DLD1 (cell line): ENCODE data around the gene RBMS3.
"Not testable (repeated sequence)": the region's sequence is repeated elsewhere in the genome, so short reads cannot be mapped to it uniquely, and the experiment has no call there.

Experiments
- in situ Hi-C: cut with HindIII; loops from 2 replicates; pipeline ENCODE4 v1.10.0; 2017; ENCODE audit warnings: low sequenced_read_pairs

The RBMS3 gene

DNA sequence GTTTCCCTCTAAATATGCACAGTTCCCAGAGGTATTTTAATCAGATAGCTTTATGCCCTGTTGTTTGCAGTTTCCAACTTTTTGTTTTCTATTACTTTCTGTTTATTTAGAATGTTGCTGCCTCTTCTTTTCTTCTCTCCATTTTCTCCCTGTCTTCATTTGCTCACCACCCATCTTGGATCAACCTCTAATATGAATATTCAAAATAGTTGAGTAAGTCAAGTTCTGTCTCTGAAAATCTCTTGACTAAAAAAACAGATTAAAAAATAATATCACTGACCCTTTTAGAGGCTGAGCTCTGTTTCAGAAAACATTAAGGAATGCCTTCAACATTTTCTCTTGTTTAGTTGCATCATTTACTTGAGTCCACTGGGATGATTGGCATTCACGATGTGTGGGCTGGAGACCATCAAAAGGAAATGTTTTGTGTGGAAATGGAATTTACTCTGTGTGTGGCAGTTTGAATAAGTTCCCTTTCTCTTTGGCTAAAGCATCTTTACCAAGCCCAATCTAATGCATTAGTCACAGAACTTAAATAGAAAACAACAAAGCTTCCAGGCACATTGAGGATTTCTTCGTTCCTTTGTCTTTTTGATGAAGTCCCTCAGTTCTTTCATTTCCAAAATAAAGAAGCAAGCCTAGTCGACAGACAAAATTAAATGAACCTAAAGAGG, 691.6 kb downstream of the RBMS3 start:
- in situ Hi-C loops, result no loop called here

DNA sequence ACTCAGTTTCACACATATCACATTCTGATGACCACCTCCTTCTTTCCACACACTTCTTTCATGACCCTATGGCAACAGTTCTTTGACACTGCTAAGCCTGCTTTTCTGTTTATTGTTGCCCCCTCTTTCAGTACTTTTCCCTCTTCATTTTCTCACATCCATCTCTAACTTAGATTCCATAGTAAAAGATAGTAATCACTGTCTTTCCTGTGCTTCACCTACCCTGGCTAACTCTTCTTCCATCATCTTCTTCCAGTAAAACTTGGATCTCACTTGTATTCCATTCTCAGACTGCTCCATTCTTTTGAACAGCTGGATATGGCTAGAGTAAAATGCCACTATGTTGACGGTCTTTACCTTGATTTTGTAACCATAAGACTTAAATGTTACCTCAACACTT, 692.9 kb downstream of the RBMS3 start:
- in situ Hi-C loops, result no loop called here

DNA sequence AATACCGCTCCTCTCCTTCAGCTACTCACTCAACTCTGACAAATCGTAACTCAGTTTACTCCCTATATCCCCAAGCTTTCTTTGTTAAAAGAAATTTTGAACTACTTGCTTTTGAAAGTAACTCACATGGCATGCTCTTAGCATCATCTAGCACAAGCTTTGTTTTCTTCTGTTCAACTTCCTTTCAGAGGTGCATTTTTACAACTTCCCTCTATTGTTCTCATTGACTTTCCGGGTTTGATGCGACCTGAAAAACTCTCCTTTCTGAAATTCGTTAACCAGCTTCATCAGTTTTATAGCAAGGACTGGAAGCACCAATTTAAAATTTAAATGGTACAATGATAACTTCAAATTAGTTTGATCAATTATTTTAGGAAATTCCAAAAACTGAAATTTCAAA, 696.0 kb downstream of the RBMS3 start:
- in situ Hi-C loops, result no loop called here

DNA sequence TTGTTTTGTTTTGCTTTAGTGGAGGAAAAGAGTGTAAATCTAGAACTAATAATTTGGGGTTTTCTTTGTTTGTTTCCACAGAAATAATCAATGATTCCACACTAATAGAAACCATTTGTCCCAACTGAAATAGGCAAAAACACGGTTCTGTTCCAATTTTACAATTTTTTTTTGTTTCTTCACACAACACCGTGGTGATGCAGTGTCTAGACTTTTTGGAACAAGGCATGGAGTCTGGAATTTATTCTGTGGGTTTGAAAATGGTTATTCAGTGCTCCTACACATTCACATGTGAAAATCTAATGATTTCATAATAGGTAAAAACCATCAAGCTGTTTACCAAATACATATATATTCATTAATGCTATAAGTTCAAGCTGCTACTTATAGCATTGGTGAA, 696.5 kb downstream of the RBMS3 start:
- in situ Hi-C loops, result no loop called here

DNA sequence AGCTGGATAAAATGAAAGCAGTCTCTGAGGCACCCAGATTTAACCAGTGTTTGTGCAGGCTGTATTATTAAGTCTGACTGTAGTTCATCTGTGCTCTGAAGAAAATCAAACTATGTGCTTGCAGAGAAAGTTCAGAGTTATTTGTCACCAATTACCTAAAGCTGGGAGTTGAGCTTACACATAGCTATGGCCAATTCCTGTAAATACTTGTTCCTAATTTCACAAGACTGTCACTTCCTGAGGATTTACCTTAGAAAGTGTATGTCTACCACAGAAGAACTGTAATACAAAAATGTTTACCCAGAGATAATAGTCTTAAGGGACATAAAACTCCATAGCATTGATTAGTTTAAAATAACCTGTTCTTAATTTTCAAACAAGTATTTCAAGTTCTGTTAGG, 697.2 kb downstream of the RBMS3 start:
- in situ Hi-C loops, result no loop called here

DNA sequence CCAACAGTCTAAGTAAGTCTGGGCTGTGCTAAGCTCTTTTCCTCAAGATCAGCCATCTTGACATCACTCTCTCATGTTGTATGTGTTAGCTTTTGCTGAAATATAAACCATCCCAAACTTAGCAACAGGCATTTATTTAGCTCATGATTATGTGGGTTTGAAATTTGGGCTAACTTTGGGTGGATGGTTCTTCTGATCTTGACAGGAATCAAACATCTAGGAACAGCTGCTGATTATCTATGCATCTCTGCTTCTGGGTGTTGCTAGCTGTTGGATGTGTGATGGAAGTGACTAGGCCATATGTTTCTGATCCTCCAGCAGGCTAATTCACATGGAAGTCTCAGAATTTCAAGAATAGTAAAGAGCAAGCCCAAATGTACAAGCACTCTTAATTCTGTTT, 710.3 kb downstream of the RBMS3 start:
- in situ Hi-C loops, result no loop called here

DNA sequence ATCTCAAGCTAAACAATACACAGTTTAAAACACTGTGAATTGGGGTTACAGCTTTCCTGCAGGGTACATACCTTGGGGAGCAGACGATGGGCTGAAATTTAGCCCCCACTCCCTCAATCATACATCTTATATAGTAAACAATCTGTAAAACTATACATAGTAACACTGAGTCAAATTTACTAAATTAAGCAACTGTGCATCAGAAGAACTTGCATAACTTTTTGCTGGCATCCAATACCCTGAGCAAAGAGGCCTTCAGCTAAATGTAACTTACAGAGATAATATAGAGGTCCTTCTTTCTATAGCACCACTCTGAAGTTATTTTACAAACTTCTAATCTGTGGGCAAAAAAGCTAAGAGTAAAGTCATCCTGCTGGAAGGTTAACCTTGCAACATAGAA, 721.9 kb downstream of the RBMS3 start:
- in situ Hi-C loops, result no loop called here

DNA sequence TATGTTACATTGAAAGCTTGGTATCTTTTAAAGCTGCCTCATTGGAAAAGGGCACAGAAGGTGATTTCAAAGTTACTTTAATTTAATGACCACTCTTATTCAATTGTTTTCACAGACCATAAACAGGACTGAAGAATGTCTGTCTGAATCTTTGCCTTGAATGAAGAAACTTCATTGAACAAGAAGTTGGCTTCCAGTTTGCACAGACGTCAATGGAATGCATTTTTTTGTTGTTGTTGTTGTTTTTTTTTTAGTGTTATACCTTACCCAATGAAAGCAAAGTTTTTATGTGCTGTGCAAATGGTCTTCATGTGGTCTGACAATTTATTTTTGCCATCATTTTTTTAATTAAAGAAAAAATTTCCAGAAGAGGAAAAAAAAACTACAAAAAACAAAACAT, 722.9 kb downstream of the RBMS3 start:
- in situ Hi-C loops, result no loop called here

DNA sequence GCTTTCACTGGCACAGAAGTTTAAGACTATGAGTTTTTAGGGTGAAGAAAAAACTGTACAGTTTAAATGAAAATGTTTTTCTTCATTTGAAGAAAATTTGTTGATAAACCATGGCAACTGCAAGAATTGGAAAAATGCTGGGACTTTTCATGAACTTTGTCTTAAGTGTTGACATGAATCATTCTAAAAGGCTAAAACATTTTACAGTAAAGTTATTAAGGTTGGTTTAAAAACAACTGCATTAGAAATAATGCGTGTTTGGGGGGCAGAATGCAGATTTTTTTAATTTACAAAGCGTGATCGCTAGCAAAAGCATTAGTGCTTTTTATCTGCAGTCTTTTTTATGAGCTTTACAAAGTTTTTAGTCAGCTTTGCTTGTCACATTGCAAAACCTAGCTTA, 723.6 kb downstream of the RBMS3 start:
- in situ Hi-C loops, result no loop called here

DNA sequence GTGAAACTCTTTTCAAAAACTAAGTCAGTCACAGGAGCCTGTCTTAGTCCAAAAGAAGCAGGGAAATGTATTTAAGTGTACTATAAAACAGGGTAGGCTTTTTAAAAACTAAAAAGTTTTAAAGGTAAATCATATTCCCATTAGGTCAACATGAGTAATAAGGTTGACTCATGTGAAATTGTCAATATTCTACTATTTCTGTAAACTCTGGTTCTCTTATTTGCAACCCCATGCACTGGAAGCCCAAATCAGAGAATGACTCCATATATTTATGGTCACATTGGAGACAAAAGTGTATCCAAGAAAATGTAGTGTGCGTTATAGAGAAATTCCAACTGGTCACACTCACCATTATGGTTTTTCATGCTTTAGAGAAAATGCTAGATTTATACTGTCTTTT, 725.2 kb downstream of the RBMS3 start:
- in situ Hi-C loops, result no loop called here

DNA sequence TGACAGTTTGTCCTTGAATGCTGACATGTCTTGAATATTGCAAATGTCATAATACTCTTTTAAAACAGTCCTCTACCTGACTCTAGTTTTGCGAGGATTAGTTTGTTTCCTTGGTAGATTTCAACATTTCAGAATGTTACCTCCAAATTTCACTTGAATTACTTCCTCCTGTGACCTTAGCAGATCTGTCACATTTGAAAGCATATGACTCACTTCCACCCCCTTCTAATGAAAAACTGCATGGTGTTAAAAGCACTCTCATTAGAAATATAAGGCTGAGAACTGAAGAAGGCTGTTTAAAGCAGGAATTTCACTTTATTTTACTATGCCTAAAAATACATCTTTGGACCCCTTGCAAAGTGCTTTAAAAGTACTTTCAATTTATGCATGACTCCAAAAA, 726.8 kb downstream of the RBMS3 start:
- in situ Hi-C loops, result no loop called here

DNA sequence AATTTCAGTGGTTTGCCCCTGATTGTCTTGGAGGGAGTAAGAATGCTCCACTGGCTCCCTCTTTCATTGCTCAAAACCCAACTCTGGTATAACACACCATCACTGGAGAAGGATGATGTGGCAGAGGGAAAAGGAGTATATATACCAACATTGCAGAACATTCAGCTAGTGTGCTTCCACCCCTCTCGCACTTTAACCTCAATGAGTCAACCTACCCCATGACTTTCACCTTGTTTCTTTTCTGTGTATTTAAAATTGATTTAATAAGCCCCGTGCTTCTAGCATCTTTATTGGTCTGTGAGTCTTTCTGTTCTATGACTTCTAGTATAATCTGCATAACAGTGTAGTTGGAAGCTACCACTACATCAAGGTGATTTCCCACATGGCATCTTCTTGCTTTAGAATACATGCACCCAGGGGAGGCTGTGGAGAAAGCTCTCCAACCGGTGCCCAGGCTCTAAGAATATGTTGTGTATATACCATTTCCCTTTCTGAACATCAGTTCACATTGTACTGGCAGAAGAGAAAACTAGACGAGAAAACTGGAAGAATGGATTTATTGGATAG, 730.4 kb downstream of the RBMS3 start:
- in situ Hi-C loops, result no loop called here

DNA sequence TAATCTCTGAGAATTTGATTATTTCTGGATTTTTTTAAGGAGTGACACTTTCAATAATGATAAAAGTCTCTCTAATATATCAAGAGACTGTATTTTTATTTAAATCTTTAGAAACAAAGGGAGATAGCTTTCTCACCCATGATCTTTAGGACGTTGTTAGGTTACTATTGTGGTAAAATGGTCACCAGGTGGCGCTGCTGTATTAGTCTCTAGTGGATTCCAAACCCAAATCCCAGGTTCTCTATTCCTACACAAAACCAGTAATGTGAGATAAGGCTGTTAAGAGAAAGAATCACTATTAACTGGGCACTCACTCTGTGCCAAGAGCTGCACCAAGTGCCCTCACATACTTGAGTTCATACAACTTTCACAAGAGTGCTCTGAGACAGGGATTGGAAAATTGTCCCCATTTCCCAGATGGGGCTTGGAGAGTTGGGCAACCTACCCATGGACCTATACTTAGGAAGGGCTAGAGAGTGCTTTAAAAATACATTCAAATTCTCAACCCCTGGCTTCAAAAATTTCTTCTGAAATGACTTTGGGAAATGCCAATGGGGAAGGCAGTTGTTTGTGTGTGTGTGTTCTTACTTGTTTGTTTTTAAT, 732.2 kb downstream of the RBMS3 start:
- in situ Hi-C loops, result no loop called here

DNA sequence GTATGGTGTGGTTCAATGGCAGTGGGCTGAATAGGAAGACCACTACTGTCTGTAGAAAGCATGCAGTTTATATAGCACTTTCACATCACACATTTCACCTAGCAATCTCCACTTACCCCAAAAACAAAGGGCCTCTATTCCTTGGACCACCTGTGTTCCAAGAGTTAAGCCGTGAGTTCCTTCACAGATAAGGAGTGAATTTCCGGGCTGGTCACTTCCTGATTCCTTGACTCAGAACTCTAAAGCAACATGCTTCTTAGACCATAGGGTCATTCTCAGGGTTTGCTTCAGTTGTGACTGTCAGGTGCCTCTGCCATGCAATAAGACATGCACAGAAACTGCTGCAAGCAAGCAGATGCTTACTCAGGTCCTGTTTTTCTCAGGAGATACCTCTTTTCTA, 737.0 kb downstream of the RBMS3 start:
- in situ Hi-C loops, result no loop called here

DNA sequence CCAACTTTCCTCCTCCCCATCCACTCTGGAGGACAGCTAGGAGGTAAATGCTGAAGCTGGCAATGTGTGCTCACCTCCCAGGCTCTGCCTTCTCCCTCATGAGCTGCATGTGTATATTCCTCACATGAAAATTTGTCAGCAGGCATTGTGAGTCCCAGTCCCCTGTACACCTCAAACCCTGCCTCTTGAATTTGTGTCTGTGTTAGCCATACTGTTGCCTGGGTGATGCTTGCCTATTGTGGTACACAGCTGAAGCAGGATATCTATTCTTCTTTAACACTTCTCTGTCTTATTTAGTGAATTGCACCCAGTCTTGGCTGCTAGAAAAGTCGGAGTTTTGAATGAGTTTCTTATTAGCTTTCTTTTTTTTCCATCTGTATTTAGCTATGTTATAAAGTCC, 739.5 kb downstream of the RBMS3 start:
- in situ Hi-C loops, result no loop called here

DNA sequence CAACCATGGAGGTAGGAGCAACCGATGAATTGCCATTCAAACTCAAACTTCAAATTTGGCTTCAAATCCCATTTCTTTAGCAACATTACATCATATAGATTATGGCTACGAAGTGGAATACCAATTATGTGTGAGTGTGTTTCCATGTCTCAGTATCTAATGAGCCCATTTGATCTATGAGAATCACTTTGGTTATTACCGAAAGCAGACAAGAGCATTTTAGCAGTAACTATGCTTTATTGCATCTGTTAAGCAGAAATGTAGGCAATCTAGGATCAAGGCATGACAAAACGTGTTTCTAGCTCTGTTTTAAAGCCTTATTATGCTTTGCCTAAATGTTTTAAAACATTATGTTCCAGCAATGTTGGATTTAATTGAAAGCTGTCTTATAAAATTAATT, 743.6 kb downstream of the RBMS3 start:
- in situ Hi-C loops, result no loop called here

DNA sequence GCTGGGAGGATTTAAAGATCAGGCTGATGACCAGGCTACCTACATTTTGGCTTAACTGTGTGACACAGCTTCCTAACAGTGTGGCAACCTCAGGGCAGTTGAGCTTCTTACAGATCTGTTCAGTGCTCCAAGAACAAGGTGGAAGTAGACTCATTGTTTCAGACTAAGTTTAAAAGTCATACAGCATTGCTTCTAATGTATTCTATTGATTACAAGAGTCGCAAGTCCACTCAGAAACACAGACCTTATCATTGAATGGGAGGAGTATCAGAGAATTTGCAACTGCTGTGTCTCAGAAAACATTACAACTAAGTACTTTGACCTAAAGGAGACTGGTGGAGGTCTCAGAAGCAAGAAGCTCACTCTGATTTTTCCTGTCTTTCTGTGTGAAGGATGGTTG, 746.0 kb downstream of the RBMS3 start:
- in situ Hi-C loops, result no loop called here

DNA sequence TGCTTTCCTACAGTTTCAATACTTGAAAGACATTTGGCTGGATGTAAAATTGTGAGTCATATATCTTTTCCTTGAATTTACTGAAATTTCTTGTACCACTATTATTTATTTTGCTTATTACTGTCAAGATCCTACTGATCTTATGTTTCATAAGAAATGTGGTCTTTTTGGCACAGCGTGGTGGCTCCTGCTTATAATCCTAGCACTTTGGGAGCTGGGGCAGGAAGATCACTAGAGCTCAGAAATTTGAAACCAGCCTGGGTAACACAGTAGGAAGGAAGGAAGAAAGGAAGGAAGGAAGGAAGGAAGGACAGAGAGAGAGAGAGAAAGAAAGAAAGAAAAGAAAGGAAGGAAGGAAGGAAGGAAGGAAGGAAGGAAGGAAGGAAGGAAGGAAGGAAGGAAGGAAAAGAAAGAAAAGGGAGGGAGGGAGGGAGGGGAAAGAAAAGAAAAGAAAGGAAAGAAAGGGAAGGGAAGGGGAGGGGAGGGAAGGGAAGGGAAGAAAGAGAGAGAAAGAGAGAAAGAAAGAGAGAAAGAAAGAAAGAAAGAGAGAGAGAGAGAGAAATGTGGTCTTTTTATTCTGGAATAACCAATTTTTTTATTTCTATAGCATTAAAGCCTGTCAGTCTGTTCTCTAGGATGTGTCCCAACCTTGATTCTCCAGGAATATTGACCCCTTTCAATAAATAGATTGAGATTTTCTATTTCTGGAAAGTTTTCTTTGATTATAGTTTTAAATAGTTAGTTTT, 753.5 kb downstream of the RBMS3 start:
- in situ Hi-C loops, result loop anchor here (10.0 kb wide), 1 partner anchor 160 kb away; no protein-coding TSS in a partner anchor

DNA sequence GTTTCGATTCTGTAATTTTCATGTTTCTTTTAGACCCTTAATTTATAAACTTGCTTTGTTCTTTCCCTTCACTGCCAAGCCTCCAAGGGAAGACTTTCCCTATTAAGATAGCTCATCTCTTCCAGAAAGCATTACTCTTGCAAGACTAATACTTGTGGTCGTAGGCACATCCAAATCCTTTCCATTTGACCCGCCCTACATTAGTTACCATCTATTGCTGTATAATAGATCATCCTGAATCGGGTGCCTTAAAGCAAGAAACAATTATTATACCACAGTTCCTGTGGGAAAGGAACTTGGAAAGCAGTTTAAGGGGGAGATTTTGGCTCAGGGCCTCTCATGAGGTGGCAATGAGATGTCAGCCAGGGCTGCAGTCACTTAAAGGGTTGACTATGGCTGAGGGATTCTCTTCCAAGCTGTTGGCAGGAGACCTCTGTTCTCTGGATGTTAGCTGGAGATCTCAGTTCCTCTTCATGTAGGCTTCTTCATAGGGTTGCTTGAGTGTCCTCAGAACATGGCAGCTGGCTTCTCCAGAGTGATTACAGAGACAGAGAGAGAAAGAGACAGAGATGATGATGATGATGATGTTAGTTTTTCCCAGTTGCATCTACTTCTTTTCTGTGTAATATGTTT, 755.2 kb downstream of the RBMS3 start:
- in situ Hi-C loops, result loop anchor here (10.0 kb wide), 1 partner anchor 159 kb away; no protein-coding TSS in a partner anchor

DNA sequence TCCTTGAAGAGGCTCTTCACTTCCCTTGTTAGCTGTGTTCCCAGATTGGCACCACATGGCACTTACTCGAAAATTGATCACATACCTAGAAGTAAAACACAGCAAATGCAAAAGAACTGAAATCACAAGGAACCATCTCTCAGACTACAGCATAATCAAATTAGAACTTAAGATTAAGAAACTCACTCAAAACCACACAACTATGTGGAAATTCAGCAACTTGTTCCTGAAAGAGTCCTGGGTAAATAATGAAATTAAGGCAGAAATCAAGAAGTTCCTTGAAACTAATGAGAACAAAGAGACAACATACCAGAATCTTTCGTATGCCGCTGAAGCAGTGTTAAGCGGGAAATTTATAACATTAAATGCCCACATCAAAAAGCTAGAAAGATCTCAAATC, 759.3 kb downstream of the RBMS3 start:
- in situ Hi-C loops, result no loop called here

DNA sequence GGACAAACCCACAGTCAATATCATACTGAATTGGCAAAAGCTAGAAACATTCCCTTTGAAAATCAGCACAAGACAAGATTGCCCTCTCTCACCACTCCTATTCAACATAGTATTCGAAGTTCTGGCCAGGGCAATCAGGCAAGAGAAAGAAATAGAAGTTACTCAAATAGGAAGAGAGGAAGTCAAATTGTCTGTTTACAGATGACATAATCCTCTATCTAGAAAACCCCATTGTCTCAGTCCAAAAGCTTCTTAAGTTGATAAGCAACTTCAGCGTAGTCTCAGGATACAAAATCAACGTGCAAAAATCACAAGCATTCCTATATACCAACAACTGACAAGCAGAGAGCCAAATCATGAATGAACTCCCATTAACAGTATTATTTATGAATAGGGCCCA, 760.6 kb downstream of the RBMS3 start:
- in situ Hi-C loops, result not testable (repeated sequence)
